ENCODE data around the gene MAPK4. TPM values are rescaled to one million over a fixed set of nuclear protein-coding genes. Genes with fewer than 3 reads are reported as not detected.
"Not testable (repeated sequence)": the region's sequence is repeated elsewhere in the genome, so short reads cannot be mapped to it uniquely, and the experiment has no call there.

The MAPK4 gene
- total RNA-seq, 1 donor from 2014 or later, result 5.7 TPM

- Histone ChIP-seq H3K27ac (ENCODE audit: low read depth, low read length) (no peak overlapping the region), H3K27me3 (ENCODE audit: control insufficient read depth in 3 of 3, insufficient read depth in 3 of 3, low read length in 3 of 3) (peaks cover 0 to 2% (median 0%) of the 10 kb centered on the region in 3 donors), H3K4me3 (ENCODE audit: low read length in 3 of 3) (no peak overlapping the region), H3K9me3 (ENCODE audit: control insufficient read depth in 3 of 3, low read length in 3 of 3) (no peaks in the 10 kb centered on the region), H3K4me1 (ENCODE audit: control insufficient read depth in 3 of 3, insufficient read depth in 3 of 3, low read length in 3 of 3) (no peaks in the 10 kb centered on the region), H3K9ac (ENCODE audit: low read depth in 1 of 3, low read length in 3 of 3) (no peak overlapping the region), H3K36me3 (ENCODE audit: control insufficient read depth in 3 of 3, insufficient read depth in 3 of 3, low read length in 3 of 3) (no peaks in the 10 kb centered on the region)
Measured at GRCh38 chr18:50706199-50706598, 146.3 kb downstream of the MAPK4 start.

- Histone ChIP-seq H3K27me3 (ENCODE audit: control insufficient read depth in 3 of 3, insufficient read depth in 3 of 3, low read length in 3 of 3) (peaks cover 0 to 2% (median 0%) of the 10 kb centered on the region in 3 donors), H3K9me3 (ENCODE audit: control insufficient read depth in 3 of 3, low read length in 3 of 3) (no peaks in the 10 kb centered on the region), H3K4me1 (ENCODE audit: control insufficient read depth in 3 of 3, insufficient read depth in 3 of 3, low read length in 3 of 3) (no peaks in the 10 kb centered on the region), H3K9ac (ENCODE audit: low read depth in 1 of 3, low read length in 3 of 3) (no peak overlapping the region), H3K27ac (ENCODE audit: low read depth, low read length) (no peak overlapping the region), H3K36me3 (ENCODE audit: control insufficient read depth in 3 of 3, insufficient read depth in 3 of 3, low read length in 3 of 3) (no peaks in the 10 kb centered on the region), H3K4me3 (ENCODE audit: low read length in 3 of 3) (no peak overlapping the region)
Measured at GRCh38 chr18:50706651-50707050, 146.8 kb downstream of the MAPK4 start.

- H3K27ac ChIP-seq (ENCODE audit: low read depth, low read length); H3K27me3 ChIP-seq (ENCODE audit: control insufficient read depth in 3 of 3, insufficient read depth in 3 of 3, low read length in 3 of 3); H3K36me3 ChIP-seq (ENCODE audit: control insufficient read depth in 3 of 3, insufficient read depth in 3 of 3, low read length in 3 of 3); H3K9ac ChIP-seq (ENCODE audit: low read depth in 1 of 3, low read length in 3 of 3); H3K9me3 ChIP-seq (ENCODE audit: control insufficient read depth in 3 of 3, low read length in 3 of 3); H3K4me1 ChIP-seq (ENCODE audit: control insufficient read depth in 3 of 3, insufficient read depth in 3 of 3, low read length in 3 of 3); H3K4me3 ChIP-seq (ENCODE audit: low read length in 3 of 3): not testable (repeated sequence)
Measured at GRCh38 chr18:50707297-50707696, 147.4 kb downstream of the MAPK4 start.

- no peak overlapping the region for H3K27ac ChIP-seq (ENCODE audit: low read depth, low read length)
- no peaks in the 10 kb centered on the region for H3K36me3 ChIP-seq (ENCODE audit: control insufficient read depth in 3 of 3, insufficient read depth in 3 of 3, low read length in 3 of 3)
- no peak overlapping the region for H3K4me3 ChIP-seq (ENCODE audit: low read length in 3 of 3)
- peaks cover 0 to 2% (median 0%) of the 10 kb centered on the region in 3 donors for H3K27me3 ChIP-seq (ENCODE audit: control insufficient read depth in 3 of 3, insufficient read depth in 3 of 3, low read length in 3 of 3)
- no peak overlapping the region for H3K9ac ChIP-seq (ENCODE audit: low read depth in 1 of 3, low read length in 3 of 3)
- H3K9me3 ChIP-seq (ENCODE audit: control insufficient read depth in 3 of 3, low read length in 3 of 3), result no peaks in the 10 kb centered on the region
- H3K4me1 ChIP-seq (ENCODE audit: control insufficient read depth in 3 of 3, insufficient read depth in 3 of 3, low read length in 3 of 3), result no peaks in the 10 kb centered on the region
Measured at GRCh38 chr18:50707855-50708469, 148.1 kb downstream of the MAPK4 start.

- H3K27ac ChIP-seq (ENCODE audit: low read depth, low read length), result no peak overlapping the region
- no peaks in the 10 kb centered on the region for H3K36me3 ChIP-seq (ENCODE audit: control insufficient read depth in 3 of 3, insufficient read depth in 3 of 3, low read length in 3 of 3)
- no peak overlapping the region for H3K4me3 ChIP-seq (ENCODE audit: low read length in 3 of 3)
- peaks cover 0 to 2% (median 0%) of the 10 kb centered on the region in 3 donors for H3K27me3 ChIP-seq (ENCODE audit: control insufficient read depth in 3 of 3, insufficient read depth in 3 of 3, low read length in 3 of 3)
- H3K9ac ChIP-seq (ENCODE audit: low read depth in 1 of 3, low read length in 3 of 3), result no peak overlapping the region
- H3K9me3 ChIP-seq (ENCODE audit: control insufficient read depth in 3 of 3, low read length in 3 of 3), result no peaks in the 10 kb centered on the region
- no peaks in the 10 kb centered on the region for H3K4me1 ChIP-seq (ENCODE audit: control insufficient read depth in 3 of 3, insufficient read depth in 3 of 3, low read length in 3 of 3)
Measured at GRCh38 chr18:50709193-50709592, 149.3 kb downstream of the MAPK4 start.

GRCh38 chr18:50711386-50711785, 151.5 kb downstream of the MAPK4 start:
- H3K27me3 ChIP-seq (ENCODE audit: control insufficient read depth in 3 of 3, insufficient read depth in 3 of 3, low read length in 3 of 3), result peaks cover 0 to 2% (median 0%) of the 10 kb centered on the region in 3 donors
- H3K36me3 ChIP-seq (ENCODE audit: control insufficient read depth in 3 of 3, insufficient read depth in 3 of 3, low read length in 3 of 3), result no peaks in the 10 kb centered on the region
- H3K9me3 ChIP-seq (ENCODE audit: control insufficient read depth in 3 of 3, low read length in 3 of 3), result no peaks in the 10 kb centered on the region
- no peaks in the 10 kb centered on the region for H3K4me1 ChIP-seq (ENCODE audit: control insufficient read depth in 3 of 3, insufficient read depth in 3 of 3, low read length in 3 of 3)
- no peak overlapping the region for H3K4me3 ChIP-seq (ENCODE audit: low read length in 3 of 3)
- no peak overlapping the region for H3K27ac ChIP-seq (ENCODE audit: low read depth, low read length)
- H3K9ac ChIP-seq (ENCODE audit: low read depth in 1 of 3, low read length in 3 of 3), result no peak overlapping the region

GRCh38 chr18:50715919-50716318, 156.0 kb downstream of the MAPK4 start:
- H3K36me3 ChIP-seq (ENCODE audit: control insufficient read depth in 3 of 3, insufficient read depth in 3 of 3, low read length in 3 of 3), result no peaks in the 10 kb centered on the region
- no peaks in the 10 kb centered on the region for H3K4me1 ChIP-seq (ENCODE audit: control insufficient read depth in 3 of 3, insufficient read depth in 3 of 3, low read length in 3 of 3)
- H3K27me3 ChIP-seq (ENCODE audit: control insufficient read depth in 3 of 3, insufficient read depth in 3 of 3, low read length in 3 of 3), result no peaks in the 10 kb centered on the region
- no peak overlapping the region for H3K9ac ChIP-seq (ENCODE audit: low read depth in 1 of 3, low read length in 3 of 3)
- no peak overlapping the region for H3K4me3 ChIP-seq (ENCODE audit: low read length in 3 of 3)
- H3K9me3 ChIP-seq (ENCODE audit: control insufficient read depth in 3 of 3, low read length in 3 of 3), result no peaks in the 10 kb centered on the region
- no peak overlapping the region for H3K27ac ChIP-seq (ENCODE audit: low read depth, low read length)

GRCh38 chr18:50716902-50717301, 157.0 kb downstream of the MAPK4 start:
- no peaks in the 10 kb centered on the region for H3K27me3 ChIP-seq (ENCODE audit: control insufficient read depth in 3 of 3, insufficient read depth in 3 of 3, low read length in 3 of 3)
- H3K9ac ChIP-seq (ENCODE audit: low read depth in 1 of 3, low read length in 3 of 3), result no peak overlapping the region
- H3K27ac ChIP-seq (ENCODE audit: low read depth, low read length), result no peak overlapping the region

GRCh38 chr18:50717563-50717962, 157.7 kb downstream of the MAPK4 start:
- H3K36me3 ChIP-seq (ENCODE audit: control insufficient read depth in 3 of 3, insufficient read depth in 3 of 3, low read length in 3 of 3), result no peaks in the 10 kb centered on the region
- H3K9me3 ChIP-seq (ENCODE audit: control insufficient read depth in 3 of 3, low read length in 3 of 3), result no peaks in the 10 kb centered on the region
- H3K27ac ChIP-seq (ENCODE audit: low read depth, low read length), result no peak overlapping the region
- H3K4me1 ChIP-seq (ENCODE audit: control insufficient read depth in 3 of 3, insufficient read depth in 3 of 3, low read length in 3 of 3), result no peaks in the 10 kb centered on the region
- H3K27me3 ChIP-seq (ENCODE audit: control insufficient read depth in 3 of 3, insufficient read depth in 3 of 3, low read length in 3 of 3), result no peaks in the 10 kb centered on the region
- no peak overlapping the region for H3K9ac ChIP-seq (ENCODE audit: low read depth in 1 of 3, low read length in 3 of 3)
- no peak overlapping the region for H3K4me3 ChIP-seq (ENCODE audit: low read length in 3 of 3)

More at GRCh38 chr18:50716902-50717301, 157.0 kb downstream of the MAPK4 start:
- H3K4me1 ChIP-seq (ENCODE audit: control insufficient read depth in 3 of 3, insufficient read depth in 3 of 3, low read length in 3 of 3), result no peaks in the 10 kb centered on the region
- H3K4me3 ChIP-seq (ENCODE audit: low read length in 3 of 3), result no peak overlapping the region
- no peaks in the 10 kb centered on the region for H3K9me3 ChIP-seq (ENCODE audit: control insufficient read depth in 3 of 3, low read length in 3 of 3)
- no peaks in the 10 kb centered on the region for H3K36me3 ChIP-seq (ENCODE audit: control insufficient read depth in 3 of 3, insufficient read depth in 3 of 3, low read length in 3 of 3)

GRCh38 chr18:50719471-50720324, 159.8 kb downstream of the MAPK4 start:
- no peaks in the 10 kb centered on the region for H3K36me3 ChIP-seq (ENCODE audit: control insufficient read depth in 3 of 3, insufficient read depth in 3 of 3, low read length in 3 of 3)
- no peak overlapping the region for H3K4me3 ChIP-seq (ENCODE audit: low read length in 3 of 3)
- no peak overlapping the region for H3K27ac ChIP-seq (ENCODE audit: low read depth, low read length)
- H3K27me3 ChIP-seq (ENCODE audit: control insufficient read depth in 3 of 3, insufficient read depth in 3 of 3, low read length in 3 of 3), result no peaks in the 10 kb centered on the region
- no peak overlapping the region for H3K9ac ChIP-seq (ENCODE audit: low read depth in 1 of 3, low read length in 3 of 3)
- H3K4me1 ChIP-seq (ENCODE audit: control insufficient read depth in 3 of 3, insufficient read depth in 3 of 3, low read length in 3 of 3), result peaks cover 0 to 3% (median 0%) of the 10 kb centered on the region in 3 donors
- no peaks in the 10 kb centered on the region for H3K9me3 ChIP-seq (ENCODE audit: control insufficient read depth in 3 of 3, low read length in 3 of 3)

All from skeletal muscle tissue (tissue), 4 donors.